Epidermal melanocyte (primary cell): ENCODE results near the gene DNAH2.

ENCODE experiments used
- DNase-seq: peaks from one replicate; pipeline ENCODE4 v3.0.0; 2011; ENCODE audit warnings: low spot score; ENCODE audit not compliant: insufficient read length

The DNAH2 gene

DNA sequence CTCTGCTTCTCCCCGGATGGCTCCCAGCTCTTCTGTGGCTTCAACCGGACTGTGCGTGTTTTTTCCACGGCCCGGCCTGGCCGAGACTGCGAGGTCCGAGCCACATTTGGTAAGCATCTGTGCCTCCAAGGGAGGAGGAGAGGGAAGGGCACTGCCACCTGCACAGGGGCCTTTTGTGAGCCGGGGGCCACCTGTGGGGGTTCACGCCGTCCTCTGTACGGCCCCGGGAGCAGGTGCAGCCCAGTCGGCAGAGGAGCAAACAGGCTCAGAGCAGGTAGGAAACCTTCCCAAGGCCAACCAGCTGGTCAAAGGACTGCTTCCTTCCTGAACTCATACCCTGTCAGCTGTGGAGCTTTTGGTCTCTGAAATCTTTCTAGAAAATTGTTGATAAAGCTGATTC, 15.9 kb upstream of the DNAH2 start:
- no peak for DNase-seq

DNA sequence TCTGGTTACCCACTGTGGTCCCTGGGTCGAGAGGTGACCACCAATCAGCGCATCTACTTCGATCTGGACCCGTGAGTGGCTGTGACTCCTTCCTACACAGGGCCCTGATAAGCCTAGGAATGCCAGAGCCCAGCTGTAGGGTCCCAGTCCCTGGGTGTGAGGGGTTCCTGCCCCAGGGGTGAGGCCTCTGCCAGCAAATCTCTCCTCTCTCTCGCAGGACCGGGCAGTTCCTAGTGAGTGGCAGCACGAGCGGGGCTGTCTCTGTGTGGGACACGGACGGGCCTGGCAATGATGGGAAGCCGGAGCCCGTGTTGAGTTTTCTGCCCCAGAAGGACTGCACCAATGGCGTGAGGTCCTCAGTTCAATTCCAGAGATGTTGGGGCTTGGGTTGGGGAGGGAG, 14.8 kb upstream of the DNAH2 start:
- DNase-seq: no peak

DNA sequence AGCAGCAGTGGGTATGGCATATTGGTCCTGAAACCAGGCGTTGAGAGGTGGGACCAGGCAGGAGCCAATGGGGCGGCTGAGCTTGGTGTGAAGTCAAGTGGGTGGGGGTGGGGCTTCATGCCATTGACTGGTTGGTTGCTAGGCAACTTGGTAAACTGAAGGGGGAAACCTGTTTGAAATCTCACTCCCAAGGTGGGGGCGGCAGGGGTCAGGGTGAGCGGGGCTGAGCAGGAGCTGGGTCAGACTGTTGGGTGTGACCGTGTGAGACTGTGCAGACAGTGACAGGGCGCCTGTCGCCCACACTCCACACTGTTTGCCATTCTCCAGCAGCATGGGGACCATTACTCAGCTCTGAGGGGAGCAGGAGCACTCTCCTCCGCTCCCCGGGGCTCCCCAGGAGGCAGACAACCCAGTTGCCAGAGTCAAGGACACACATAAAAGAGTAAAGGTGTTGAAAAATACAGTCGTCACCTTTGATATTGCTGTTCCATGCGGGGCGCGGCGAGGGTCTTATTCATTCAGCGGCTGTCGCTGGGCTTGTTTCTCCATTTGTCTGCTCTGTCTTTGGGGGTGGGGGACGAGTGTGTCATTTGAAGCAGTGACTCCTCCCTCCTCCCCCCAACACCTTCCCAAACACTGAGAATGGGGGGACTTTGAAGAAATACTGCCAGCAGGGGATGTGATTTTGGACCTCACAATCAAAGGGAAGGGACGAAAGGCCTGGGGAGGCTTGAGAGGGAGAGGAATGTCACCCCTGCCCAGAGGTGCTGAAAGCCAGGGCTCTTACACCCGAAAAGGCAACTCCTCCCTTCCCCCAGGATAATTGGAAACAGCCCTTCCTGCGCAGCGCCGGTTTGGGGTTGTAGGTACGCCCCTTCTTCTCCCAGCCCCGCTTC, 13.7 kb upstream of the DNAH2 start:
- no peak for DNase-seq

DNA sequence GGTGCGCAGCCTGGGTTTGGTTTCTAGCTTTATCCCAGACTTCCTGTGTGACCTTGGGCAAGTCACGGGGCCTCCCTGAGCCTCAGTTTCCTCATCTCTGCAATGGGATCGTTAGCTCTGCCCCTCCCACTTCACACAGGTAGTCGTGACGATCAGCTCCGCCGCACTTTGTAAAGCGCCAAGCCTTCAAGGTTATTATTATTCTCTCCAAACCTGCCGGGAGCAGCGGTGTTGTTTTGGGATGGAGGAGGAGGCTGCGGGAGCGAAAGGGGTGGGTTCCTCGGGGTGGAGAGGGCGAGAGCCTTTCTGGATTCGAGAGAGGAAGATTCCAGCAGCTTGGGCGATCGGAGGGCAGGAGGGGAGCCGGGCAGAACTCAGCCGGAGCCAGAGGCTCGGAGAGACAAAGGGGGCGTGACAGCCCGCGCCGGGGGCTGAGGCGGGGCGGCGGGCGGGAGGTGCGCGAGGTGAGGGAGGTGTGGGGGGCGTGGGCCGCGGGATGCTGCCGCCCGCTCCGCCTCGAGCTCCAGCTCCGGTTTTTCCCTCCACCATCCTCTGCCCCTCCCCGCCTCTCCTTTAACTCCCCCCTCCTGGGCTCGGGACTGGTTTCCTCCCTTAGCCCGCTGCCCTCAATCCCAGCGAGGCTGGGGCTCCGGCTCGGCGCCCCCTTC, 12.8 kb upstream of the DNAH2 start, which contains the start of gene EFNB3:
Gene EFNB3, plus strand, starts transcription at position 602 of the 668 bp plus-strand sequence. CDS start 397 bp downstream, outside the sequence.
- DNase-seq: no peak

DNA sequence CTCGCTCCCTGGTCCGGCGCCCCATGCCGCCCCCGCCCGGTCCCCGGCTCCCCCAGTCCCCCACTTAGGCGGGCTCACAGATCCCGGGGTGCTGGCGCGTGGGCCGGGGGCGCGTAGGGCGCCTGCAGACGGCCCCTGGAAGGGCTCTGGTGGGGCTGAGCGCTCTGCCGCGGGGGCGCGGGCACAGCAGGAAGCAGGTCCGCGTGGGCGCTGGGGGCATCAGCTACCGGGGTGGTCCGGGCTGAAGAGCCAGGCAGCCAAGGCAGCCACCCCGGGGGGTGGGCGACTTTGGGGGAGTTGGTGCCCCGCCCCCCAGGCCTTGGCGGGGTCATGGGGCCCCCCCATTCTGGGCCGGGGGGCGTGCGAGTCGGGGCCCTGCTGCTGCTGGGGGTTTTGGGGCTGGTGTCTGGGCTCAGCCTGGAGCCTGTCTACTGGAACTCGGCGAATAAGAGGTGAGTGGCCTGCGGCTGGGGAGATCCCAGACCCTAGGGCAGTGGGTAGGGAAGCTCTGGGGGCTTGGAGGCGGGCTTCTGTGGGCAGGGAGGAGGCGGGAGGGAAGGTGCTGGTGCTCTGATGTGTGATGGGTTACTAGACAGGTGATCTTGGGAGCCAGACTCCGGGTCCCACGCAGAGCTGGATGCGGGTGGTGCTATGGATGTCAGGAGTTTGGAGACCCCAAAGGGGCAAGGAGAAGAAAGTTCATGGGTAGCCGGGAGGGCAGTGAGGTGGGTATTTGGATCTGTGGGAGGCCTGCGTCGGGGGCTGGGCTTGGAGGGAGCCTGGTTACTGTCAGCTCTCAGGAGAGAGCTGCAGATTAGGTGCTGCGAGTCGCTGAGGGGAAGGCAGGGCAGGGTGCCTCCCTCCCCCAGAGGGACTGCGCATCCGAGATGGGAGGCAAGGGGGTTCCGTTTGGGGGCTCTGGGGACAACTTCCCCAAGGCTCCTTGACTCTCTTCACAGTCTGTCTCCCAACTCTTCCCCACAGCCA, 12.0 kb upstream of the DNAH2 start:
- DNase-seq: no peak

DNA sequence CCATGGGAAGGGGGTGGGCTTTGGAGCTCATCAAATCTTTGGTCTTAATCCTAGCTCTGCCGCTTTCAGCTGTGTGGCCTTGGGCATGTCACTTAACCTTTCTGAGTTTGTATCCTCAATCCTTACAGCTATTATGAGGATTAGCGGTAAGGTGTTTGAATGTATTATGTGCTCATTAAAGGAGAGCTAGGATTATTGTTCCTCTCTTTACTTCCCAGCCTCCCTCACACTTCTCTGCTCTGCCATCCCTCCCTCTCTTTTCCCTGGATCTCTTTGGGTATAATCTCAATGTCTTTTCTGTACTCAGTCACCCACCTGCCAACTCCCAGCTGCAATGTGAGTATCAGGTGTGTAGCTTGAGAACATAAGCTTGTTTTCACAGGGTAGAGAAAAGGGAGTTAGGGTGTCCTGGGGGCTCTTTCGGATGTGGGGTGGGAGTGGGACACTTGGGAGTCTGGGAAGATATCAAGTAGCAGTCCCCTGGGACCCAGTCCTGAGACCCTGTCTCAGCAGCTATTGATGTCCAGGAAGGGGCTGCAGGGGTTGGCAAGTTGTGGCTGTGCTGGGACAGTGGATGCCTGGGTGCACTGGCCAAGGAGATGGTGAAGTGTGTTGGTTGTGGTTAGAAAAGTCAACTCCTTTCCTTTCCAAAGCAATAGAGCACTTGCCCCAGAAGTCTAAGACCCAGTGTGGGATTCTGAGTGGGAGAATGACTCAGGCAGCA, 10.8 kb upstream of the DNAH2 start:
- no peak for DNase-seq

DNA sequence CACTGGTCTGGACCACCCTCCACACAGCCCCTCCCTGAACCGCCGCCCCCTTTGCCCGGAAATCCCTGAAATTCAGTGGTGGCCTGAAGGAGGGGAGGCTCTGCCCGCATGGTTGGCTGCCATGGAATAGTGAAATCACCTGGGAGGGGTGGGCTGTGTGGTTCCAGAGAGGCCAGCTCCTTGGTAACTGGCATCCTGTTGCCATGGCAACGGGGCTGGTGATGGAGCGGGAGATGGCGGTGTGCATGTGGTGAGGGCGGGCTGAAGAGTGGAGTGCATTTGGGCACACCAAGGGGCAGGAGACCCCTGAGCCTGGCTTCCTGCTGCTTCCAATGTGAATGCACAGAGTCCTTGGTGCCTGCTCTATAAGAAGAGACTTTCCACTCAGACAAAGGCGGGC, 10.1 kb upstream of the DNAH2 start:
- no peak for DNase-seq

DNA sequence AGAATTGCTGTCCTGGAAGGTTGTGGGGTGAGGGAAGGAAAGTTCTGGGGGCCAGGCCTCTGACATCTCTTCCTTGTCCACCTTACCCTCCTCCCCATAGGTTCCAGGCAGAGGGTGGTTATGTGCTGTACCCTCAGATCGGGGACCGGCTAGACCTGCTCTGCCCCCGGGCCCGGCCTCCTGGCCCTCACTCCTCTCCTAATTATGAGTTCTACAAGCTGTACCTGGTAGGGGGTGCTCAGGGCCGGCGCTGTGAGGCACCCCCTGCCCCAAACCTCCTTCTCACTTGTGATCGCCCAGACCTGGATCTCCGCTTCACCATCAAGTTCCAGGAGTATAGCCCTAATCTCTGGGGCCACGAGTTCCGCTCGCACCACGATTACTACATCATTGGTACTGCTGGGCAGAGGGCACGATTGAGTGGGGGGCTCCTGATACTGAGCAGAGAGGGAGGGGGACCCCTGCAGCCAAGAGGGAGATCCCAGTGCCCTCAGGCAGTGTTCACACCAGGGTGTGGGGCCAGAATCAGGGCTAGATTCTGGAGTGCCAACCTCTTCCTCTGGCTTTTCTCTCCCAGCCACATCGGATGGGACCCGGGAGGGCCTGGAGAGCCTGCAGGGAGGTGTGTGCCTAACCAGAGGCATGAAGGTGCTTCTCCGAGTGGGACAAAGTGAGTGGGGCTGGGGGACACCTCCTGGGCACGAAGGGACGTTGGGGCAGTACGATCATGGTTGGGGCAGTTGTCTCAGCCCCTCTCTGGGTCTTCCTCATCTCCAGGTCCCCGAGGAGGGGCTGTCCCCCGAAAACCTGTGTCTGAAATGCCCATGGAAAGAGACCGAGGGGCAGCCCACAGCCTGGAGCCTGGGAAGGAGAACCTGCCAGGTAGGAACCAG, 9.4 kb upstream of the DNAH2 start:
- no peak for DNase-seq

DNA sequence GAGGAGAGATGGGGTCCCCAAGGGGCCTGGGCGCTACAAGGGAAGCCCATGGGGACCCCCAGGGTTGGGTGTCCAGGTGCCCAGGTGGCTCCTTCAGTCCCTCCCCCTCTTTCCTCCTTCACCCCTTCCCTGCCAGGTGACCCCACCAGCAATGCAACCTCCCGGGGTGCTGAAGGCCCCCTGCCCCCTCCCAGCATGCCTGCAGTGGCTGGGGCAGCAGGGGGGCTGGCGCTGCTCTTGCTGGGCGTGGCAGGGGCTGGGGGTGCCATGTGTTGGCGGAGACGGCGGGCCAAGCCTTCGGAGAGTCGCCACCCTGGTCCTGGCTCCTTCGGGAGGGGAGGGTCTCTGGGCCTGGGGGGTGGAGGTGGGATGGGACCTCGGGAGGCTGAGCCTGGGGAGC, 8.5 kb upstream of the DNAH2 start:
- DNase-seq: no peak

DNA sequence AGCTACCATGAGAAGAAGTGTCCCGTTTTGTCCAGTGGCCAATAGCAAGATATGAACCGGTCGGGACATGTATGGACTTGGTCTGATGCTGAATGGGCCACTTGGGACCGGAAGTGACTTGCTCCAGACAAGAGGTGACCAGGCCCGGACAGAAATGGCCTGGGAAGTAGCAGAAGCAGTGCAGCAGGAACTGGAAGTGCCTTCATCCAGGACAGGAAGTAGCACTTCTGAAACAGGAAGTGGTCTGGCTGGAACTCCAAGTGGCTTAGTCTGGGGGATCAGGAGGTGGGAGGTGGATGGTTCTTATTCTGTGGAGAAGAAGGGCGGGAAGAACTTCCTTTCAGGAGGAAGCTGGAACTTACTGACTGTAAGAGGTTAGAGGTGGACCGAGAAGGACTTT, 7.2 kb upstream of the DNAH2 start:
- no peak for DNase-seq

DNA sequence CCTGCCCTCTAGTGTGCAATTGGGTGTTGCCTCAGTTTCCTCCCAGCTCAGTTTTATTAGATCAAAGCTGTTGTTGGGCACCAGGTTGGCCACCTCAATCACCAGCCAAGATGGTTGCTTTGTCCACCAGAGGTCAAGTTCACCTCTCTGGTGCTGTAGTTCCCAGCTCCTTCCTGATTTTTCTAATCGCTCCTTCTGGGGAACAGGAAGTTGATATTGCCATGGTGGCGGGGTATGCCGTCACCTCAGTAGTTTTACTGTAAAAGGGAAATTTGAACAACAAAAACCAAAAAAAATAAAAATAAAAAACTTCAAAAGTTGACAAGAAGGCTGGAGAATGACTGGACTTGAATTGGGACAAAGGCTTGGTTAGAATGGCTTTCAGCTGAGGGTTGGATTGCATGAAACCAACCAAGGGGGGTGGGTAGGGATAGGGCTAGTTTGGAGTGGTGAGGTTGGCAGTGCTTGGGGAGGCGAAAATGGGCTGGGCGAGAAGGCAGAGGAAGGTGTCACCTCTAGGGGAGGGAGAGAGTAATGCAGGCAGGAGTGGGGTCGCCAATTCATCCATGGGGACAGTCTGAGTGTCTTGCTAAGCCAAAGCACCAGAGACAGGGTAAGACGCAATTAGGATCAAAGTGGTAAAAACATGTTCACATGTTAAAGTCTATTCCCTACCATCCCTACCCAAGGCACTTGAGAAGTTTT, 6.3 kb upstream of the DNAH2 start:
- DNase-seq: no peak

DNA sequence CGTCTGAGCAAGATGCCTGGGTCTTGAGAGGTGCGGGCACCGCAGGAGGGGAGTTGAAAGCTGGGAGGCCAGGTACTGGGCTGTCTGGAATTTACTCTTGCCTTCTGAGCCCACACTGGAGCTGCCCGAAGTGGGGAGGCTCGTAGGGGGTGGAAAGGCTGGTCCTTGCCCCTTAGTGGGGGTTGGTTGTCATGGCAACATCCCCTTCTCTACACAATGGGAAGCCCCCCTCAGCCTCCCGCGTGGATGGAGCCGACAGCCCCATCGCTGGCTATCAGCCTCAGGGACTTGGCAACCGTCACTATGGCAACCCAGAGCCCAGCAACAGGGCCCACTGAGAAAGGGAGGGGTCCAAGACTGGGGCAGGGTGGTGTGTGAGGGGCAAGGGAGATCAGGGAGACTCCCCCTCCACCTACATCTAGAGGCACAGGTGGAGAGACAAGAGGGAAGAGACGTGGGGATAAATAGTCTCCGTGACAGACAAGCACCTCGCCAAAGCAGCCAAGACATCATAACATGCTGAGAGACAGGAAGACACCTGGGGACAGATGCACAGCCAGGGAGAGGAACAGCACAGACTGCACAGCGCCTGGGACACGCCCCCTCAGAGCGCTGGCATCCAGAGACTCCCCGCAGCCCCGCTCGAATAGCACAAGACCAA, 5.3 kb upstream of the DNAH2 start:
- DNase-seq: no peak

DNA sequence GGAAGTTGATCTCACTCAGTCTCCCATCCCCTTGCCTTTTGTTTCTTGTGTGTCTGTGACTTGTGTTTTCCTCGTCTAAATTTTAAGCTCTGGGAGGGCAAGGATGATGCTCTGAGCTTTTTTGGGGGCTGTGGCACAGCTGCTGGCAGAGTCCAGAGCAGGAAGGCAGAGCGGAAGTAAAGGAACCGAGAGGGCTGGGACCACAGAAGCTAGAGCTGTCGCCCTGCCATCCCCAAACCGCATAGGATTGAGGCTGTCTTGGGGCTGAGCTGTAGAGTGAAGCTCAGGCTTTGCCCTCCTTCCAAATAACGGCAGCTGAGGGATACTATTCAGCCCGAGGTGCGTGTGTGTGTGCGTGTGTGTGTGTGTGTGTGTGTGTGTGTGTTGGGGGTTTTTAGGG, 3.8 kb upstream of the DNAH2 start:
- DNase-seq: no peak

DNA sequence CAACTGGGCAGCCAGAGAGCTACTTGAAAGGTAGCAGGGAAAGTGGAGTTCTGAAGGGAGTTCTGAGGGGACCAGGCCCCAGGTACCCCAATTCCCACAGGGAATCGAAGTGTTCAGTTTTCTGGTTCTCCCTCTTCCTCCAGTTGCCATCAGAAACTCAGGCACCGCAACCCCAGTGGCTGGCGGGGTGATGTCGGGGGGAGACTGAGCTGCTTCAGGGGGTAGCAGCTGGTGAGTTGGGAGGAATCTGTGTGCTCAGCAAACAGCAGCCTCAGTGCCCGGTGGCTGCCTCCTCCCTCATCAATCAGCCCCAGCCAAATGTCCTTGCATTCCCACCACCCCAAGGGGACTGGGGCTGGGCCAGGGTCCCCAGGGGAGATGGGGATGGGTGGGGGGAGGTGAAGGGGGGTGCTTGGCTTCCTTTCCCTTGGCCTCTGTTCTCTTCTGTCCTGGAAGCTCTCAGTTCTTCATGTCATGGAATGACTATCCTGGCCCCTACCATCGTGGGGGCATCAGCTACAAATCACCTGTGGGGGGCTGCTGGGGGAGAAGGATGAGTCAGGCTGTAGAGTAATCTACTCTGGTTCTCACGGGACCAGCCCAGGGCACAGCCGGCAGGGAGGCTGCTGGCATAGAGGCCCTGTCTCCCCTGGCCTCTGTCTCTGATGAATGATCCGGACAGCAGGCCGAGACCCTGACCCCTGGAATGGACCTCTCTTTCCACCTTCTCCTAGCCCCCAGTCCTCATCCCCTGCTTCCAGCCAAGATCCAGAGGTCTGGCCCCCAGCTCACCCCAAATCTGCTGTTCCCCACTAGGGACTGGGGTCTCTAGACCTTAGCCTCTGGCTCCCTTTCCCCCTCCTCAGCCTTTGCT, 2.6 kb upstream of the DNAH2 start:
- DNase-seq: no peak

DNA sequence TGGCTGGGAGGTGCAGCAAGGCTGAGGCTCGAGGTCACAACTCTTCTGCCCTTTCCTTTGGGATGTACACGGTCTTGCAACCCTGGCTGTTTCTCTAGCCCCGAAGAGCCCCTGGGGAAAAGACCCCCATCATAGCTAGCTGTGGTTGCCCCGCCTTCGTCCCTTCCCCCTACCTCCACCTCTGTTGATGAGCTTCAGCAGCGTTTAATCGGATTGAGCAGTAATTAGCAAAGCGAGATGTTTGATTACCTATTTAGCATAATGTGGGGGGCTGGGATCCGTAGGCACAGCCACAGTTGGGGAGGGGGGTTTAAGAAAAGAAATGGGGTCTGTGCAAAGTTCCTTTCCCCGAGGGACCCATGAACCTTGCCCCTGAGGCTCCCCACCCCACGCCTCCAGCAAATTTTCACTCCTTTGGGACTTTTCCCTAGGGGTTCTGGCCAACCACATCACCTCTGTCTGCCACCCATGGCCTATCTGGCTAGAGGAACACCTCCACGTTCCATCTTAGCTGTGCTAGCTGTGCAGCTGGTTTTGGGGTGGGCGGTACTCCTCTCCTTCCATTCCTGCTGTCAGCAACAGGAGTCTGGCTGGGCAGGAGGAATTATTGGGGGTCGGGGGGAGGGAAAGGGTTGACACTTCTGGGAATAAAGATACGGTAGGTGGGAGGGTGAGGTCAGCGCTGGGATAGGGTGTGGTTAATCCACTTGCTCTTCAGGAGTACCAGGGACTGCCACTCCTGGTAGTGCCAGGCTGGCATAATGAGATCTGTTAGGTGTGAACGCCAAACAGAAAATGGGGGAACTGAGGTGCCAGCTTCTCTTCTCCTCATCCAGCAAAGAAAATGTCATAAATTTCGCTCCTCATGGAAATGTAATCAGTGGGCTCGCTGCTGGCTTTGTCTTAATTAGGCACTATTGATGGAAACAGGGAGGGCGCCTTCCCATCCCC, 1.3 kb upstream of the DNAH2 start:
- DNase-seq: no peak

DNA sequence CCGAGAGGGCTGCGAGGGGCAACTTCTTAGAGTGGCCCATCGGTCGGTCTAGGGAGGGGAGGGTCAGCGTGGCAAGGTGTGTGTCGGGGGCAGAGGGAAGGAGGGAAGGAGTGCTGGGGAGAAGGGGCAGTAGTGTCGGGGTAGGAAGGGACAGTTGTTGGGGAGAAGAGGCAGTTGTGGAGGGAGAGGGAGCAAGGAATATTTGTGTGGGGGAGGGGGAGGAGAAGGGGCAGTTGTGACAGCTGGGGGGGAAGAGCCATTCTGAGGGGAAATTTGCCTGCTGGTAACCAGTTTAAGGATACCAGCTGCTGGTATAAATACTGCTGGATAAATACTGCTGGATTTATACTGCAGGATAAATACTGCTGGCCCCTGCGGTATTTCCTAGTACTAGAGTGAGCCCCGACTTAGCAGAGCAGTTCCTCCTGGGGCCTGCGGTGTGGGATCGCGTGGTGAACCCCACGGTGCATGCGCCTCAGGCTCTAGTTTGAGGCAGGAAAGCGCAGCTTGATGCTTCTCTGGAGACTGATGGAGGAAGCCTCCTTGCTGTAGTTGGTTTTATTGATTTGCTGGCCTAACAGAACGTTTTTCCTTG, 309 bp downstream of the DNAH2 start:
- DNase-seq: no peak
